OCI-M2 (cell line): ENCODE measurements around the gene PBOV1.
"Not testable (repeated sequence)": the region's sequence is repeated elsewhere in the genome, so short reads cannot be mapped to it uniquely, and the experiment has no call there.

Experiments
- DNase-seq: peaks from one replicate; lab custom pipeline; 2025; ENCODE audit not compliant: unreplicated experiment; lab: John Stamatoyannopoulos, UW

PBOV1 gene

DNA sequence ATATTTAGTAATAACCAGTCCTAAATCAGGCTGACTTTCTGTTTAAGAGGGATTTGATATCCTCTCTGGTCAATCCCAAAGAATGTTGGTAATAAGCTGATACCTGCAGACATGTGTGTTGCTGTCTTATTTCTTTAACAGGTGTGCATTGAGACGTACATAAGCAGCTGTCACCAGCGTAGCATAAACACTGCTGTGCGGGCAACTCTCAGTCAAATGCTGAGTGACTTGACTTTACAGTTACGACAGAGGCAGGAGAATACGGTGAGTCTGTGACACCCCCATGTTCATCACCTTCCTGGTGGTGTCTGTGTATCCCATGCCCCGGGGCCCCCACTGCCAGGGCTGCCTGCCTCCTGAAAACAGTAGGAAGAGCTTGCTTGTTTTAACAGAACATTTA, 20.1 kb upstream of the PBOV1 start:
- no peak for DNase-seq

DNA sequence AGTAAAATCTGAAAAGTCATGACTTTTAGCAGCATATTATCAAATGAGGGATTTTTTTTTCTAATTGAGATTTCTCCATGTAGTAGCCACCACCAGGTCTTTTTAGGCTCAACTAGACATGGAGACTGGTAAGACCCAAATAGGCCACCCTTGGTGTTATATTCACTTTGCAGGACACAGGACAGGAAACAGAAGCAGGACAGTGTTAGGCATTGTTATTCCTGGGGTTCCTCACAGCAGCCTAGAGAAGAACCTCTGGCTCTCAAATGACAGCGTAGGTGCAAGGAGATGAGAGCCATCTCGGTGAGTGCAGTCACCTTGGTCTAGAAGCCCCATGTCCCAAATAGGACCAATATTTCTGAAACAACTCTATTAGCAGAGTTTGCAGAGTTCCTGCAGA, 19.2 kb upstream of the PBOV1 start:
- no peak for DNase-seq

- DNase-seq, result no peak
Measured at GRCh38 chr6:138235693-138236092, 17.4 kb upstream of the PBOV1 start.

DNA sequence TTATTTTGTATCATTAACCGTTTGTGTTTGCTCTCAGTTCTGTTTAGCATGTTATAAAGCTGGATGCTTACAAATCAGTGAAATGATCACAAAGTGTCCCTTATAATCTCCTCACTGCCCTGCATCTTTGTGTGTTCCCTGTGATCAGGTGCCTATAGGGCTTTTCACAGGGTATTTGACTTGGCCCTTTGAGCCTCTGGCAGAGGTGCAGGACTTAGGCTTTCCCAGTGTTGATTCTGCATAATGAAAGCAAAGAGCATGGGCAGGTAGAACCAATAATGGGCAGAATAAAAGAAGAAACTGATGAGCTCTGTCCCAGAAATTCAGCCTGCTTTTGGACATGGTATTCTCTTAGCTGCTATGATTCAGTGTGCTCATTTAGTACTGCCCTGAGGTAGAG, 16.9 kb upstream of the PBOV1 start:
- no peak for DNase-seq

- no peak for DNase-seq
Measured at GRCh38 chr6:138234363-138234762, 16.1 kb upstream of the PBOV1 start.

- DNase-seq, result no peak
Measured at GRCh38 chr6:138231381-138231886, 13.1 kb upstream of the PBOV1 start.

DNA sequence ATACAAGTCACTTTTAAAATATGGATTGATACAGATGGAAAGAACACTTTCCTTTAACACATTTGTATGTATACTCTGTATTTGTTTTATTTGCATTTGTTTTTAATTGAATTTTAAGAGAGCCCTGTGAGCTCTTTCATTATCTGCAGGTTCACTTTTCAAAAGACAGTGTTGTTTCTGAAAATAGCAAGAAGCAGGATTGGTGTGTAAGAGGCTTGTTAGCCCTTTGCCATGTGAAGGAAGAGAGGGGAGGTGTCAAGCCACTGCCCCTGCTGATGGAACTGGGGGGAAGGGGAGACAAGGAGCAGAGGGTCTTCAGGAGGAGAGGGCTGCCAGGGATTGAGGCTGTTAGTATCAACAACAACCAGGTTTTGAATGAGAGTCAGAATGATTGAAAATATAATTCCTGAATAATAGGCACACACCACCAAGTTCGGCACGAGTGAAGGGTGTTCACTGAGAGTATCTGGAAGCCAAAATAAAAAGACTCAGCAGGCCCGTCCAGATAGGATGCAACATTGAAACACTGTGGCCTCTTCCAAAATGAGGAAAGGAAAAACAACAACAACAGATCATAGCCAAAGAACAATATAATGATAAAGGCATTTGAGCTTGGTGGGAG, 12.6 kb upstream of the PBOV1 start:
- DNase-seq, result no peak

GRCh38 chr6:138230221-138230620, 11.9 kb upstream of the PBOV1 start:
- no peak for DNase-seq

DNA sequence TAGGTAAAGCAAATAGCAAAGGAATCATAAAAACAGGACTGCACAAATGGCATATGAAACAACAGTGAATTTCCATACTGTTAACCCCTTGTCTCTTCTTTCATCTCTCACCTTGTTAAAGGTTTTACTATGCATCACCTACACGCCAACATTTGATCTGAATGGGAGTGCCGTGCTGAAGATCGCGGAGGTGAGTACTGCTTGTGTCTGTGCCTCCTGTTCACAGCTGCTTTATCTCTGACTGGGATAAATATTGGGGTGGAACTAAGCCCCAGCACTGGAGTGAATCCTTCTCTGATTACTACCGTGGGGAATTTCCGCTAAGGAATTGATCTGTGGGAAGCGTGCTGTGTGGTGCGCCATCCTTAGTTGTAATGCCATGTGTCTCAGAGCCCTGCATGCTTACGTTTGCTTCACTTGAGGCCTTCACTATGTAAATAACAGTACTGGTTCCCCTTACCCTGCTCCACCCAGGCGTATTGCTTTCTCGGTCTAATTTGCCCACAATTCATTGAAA, 11.4 kb upstream of the PBOV1 start:
- DNase-seq, result no peak

DNA sequence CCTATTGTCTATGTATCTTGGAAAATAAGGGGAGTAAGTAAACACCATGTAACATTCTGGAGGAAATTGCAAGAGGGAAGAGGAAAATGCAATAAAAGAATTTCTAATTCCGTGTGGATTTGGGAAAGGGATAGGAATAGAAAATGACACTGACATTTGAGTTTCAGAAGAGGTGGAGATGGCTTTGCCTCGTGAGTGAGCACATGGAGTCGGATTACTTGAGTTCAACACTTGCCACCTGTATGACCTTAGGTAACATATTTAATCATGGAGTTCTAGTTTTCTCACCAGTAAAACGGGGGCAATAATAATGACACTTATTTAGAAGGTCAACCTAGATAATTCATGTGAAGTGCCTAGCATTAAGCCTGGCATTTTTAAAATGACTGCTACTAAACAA, 10.8 kb upstream of the PBOV1 start:
- no peak for DNase-seq

GRCh38 chr6:138227316-138227781, 9.1 kb upstream of the PBOV1 start:
- no peak for DNase-seq

- DNase-seq, result no peak
Measured at GRCh38 chr6:138226700-138227315, 8.5 kb upstream of the PBOV1 start.

DNA sequence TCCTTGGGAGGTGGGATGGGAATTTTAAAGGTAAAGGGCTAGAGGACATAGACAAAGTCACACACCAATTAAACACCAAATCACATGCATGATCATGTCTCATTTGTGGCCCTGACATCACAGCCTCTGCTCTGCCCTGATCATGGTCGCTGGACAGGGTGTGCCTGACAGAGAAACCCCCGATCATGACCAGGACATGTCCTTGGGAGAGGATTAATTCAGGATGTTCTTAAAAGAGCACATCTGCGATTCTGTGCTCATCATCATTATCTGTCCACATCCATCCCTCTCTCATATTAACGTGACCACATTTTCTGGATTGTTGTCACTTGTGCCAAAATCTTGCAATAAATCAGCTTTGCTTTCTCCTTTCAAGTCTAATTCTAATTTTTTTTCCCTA, 7.7 kb upstream of the PBOV1 start:
- no peak for DNase-seq

DNA sequence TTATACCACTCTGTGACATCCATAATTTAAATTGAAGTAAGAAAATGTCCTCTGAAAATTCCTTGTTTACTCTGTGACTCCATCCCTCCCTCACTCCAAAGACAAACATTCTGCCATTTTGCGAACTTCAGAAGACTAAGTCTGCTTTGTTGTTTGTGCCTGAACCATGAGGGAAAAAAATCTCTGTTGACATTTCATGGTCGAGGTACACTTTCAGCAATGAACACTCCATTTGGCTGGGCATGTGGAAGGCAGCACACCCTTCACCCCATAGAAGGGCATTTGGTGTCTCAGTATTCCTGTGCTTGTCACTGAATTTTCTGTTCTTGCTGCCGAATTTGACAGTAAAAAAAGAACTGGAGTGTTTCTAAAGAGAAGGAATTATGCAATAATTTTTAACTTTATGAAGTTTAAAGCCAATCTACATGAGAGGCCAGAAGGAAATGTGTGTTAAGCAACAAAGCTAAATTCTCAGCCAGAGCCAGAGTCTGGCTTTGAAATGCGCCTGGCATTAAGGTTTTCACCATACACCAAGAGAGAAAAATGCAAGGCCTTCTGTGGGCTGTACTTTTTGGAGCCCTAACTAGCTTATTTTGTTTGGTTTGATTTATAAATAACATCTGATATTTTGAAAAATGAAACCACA, 4.7 kb upstream of the PBOV1 start:
- DNase-seq, result no peak

DNA sequence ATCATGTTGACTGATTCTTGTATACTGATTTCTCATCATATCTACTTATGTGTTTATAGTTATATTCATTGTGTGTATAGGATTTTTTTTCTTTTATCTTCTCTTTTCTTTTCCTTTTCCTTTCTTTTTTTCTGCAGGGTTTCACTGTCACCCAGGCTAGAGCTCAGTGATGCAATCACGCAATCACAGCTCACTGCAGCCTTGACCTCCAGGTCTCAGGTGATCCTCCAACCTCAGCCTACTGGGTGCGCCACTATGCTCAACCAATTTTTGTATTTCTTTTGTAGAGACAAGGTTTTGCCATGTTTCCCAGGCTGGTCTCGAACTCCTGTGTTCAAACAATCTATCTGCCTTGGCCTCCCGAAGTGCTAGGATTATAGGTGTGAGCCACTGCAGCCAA, 1.6 kb upstream of the PBOV1 start:
- no peak for DNase-seq

- no peak for DNase-seq
Measured at GRCh38 chr6:138219398-138219797, 1.1 kb upstream of the PBOV1 start.

- peak; percentile 12 for DNase-seq
Measured at GRCh38 chr6:138215093-138215782, 3.1 kb downstream of the PBOV1 start.

GRCh38 chr6:138212530-138212929, 5.8 kb downstream of the PBOV1 start:
- not testable (repeated sequence) for DNase-seq

DNA sequence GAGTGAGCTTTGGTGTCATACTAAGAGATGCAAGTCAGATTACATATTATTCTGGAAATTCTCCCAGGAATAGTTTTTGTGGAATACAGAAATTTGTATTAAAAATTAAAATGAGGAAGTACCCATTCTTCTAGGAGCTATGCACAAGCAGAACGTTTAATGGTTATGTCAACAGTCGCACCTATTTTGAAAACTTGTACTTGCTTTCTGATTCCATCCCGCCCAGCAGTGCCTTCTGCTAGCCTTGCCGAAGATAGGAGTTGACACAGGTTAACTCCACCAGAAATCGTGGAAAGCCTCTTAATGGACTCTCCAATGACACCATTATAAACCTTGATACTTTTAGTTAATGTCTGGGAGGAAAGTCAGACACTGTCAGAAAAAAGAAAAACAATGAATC, 6.7 kb downstream of the PBOV1 start:
- DNase-seq, result no peak

DNA sequence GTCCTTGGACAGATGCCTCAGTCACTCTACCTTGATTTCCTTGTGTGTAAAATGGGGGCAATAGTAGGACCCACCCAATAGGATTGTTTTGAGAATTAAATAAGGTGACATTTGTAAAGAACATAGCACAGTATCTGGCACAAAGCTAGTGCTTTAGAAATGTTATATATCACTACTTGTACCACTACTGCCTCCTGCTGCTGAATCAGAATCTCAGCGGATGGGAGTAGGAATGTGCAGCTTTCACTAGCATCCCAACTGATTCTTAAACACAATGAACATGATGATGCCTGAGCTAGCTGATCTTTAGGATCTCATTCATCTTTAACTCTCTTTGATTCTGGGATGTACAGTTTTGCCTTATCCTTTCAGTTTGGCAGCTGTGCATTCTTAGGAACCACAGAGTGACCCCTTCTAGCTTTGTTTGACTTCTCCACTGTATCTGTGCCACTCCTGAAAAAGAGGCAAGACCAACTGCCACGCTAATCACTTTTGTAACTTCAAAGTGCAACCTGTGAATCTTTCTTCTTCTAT, 7.2 kb downstream of the PBOV1 start:
- DNase-seq, result no peak

- no peak for DNase-seq
Measured at GRCh38 chr6:138206862-138207261, 11.4 kb downstream of the PBOV1 start.
